Keratinocyte (primary cell): ENCODE measurements around the gene SLC51A. TPM values are rescaled to one million over a fixed set of nuclear protein-coding genes. Genes with fewer than 3 reads are reported as not detected.

ENCODE experiments used
- DNase-seq: peaks from one replicate; pipeline ENCODE4 v3.0.0-alpha.2; 2011; ENCODE audit warnings: low read depth, missing footprints, low spot score
- FAIRE-seq: peaks from 2 replicates; lab custom pipeline; 2011; peaks lifted over from hg19 to GRCh38; lab: Jason Lieb, UNC
- H2AFZ ChIP-seq: 2 replicates; pipeline ENCODE4 v1.6.0; 2012; ENCODE audit warnings: low read length, control low read depth, inconsistent platforms; ENCODE audit not compliant: control insufficient read depth
- H3K27ac ChIP-seq: 2 replicates; pipeline ENCODE4 v1.5.1; 2011; ENCODE audit warnings: low read length; ENCODE audit not compliant: control insufficient read depth, insufficient read depth
- H3K27me3 ChIP-seq: 3 replicates; pipeline ENCODE4 v1.6.0; 2011; ENCODE audit warnings: low read length; ENCODE audit not compliant: control insufficient read depth, insufficient read depth; ENCODE audit errors: extremely low read depth
- H3K36me3 ChIP-seq, 2 experiments: 2 replicates in 1 of 2; 3 replicates in 1 of 2; pipeline ENCODE4 v1.5.1; 2011; ENCODE audit warnings: low read length in 2 of 2, mild to moderate bottlenecking in 1 of 2; ENCODE audit not compliant: control insufficient read depth in 2 of 2, insufficient read depth in 2 of 2; ENCODE audit errors: extremely low read depth in 1 of 2
- H3K4me1 ChIP-seq: 3 replicates; pipeline ENCODE4 v1.5.1; 2011; ENCODE audit warnings: low read length; ENCODE audit not compliant: control insufficient read depth, insufficient read depth; ENCODE audit errors: extremely low read depth
- H3K4me2 ChIP-seq: 3 replicates; pipeline ENCODE4 v1.6.0; 2011; ENCODE audit warnings: low read depth, low read length; ENCODE audit not compliant: control insufficient read depth, insufficient read depth; ENCODE audit errors: extremely low read depth
- H3K4me3 ChIP-seq, 3 experiments: fragments of 200-600 bp in 1 of 3; sonication (generic) in 1 of 3; 2 replicates in 2 of 3; 3 replicates in 1 of 3; pipeline ENCODE4 v1.5.1; 2011 to 2016; ENCODE audit warnings: low read length in 3 of 3, mild to moderate bottlenecking in 3 of 3, control low read depth in 2 of 3, inconsistent platforms in 1 of 3, low read depth in 1 of 3, mixed read lengths in 1 of 3, mixed run types in 1 of 3, moderate library complexity in 1 of 3; ENCODE audit not compliant: control insufficient read depth in 2 of 3, insufficient read depth in 2 of 3; ENCODE audit errors: extremely low read depth in 1 of 3
- H3K79me2 ChIP-seq: 2 replicates; pipeline ENCODE4 v1.6.0; 2012; ENCODE audit warnings: low read length; ENCODE audit not compliant: control insufficient read depth, insufficient read depth
- H3K9ac ChIP-seq: 3 replicates; pipeline ENCODE4 v1.6.0; 2011; ENCODE audit warnings: low read length; ENCODE audit not compliant: control insufficient read depth, insufficient read depth; ENCODE audit errors: extremely low read depth
- H3K9me1 ChIP-seq: 3 replicates; pipeline ENCODE4 v1.6.0; 2011; ENCODE audit warnings: low read length; ENCODE audit not compliant: control insufficient read depth, insufficient read depth; ENCODE audit errors: extremely low read depth
- H3K9me3 ChIP-seq: 2 replicates; pipeline ENCODE4 v1.5.1; 2012; ENCODE audit warnings: low read depth, low read length; ENCODE audit not compliant: control insufficient read depth
- H4K20me1 ChIP-seq: 3 replicates; pipeline ENCODE4 v1.6.0; 2011; ENCODE audit warnings: low read length; ENCODE audit not compliant: control insufficient read depth, insufficient read depth; ENCODE audit errors: extremely low read depth
- CTCF ChIP-seq, 3 experiments: IDR thresholded peaks in 1 of 3; conservative IDR thresholded peaks in 1 of 3; optimal IDR thresholded peaks in 1 of 3; 2 replicates in 2 of 3; 3 replicates in 1 of 3; pipeline versions ENCODE3 to v1.5.1; 2011; ENCODE audit warnings: low read length in 3 of 3, mild to moderate bottlenecking in 3 of 3, moderate library complexity in 2 of 3, control low read depth in 1 of 3, inconsistent platforms in 1 of 3; ENCODE audit not compliant: insufficient read depth in 2 of 3; ENCODE audit errors: extremely low read depth in 1 of 3
- EZH2 ChIP-seq: IDR thresholded peaks from one replicate; pipeline ENCODE4 v1.6.1; 2012; ENCODE audit warnings: inconsistent platforms, mild to moderate bottlenecking, low read length, moderate library complexity
- dilution Hi-C: fragments of 300-500 bp; cut with MboI; formaldehyde crosslinking; loops from one replicate; pipeline ENCODE4 v1.7.0; 2020; ENCODE audit warnings: low sequenced_read_pairs; ENCODE audit not compliant: extremely low pct_ligation_motif_present
- polyA plus RNA-seq, 5 experiments: library from polyadenylated mRNA; depleted of rRNA in 3 of 5; stranded (reverse) in 3 of 5; stranded (forward) in 1 of 5; unstranded in 1 of 5; fragments of >200 nt; gene quantifications; 1 replicate in 1 of 5; 2 replicates in 3 of 5; 3 replicates in 1 of 5; pipeline versions ENCODE4 v1.2.1 to v1.2.3, GENCODE V29; 2011 to 2012; ENCODE audit warnings: missing spikeins in 2 of 5, low read depth in 1 of 5, low replicate concordance in 1 of 5

The SLC51A gene
- polyA plus RNA-seq, 1 donor (not counting 4 experiments of a cell fraction or from before 2014, with no cell fraction given): not detected

- peak overlapping the region; percentile 6 for H3K27ac ChIP-seq
These were observed 3.0 kb downstream of the SLC51A start for GRCh38 chr3:196219194-196219969.

GRCh38 chr3:196219970-196220311 is 3.6 kb downstream of the SLC51A start:
- Histone ChIP-seq H3K4me1 (peaks cover 6% of the 10 kb centered on the region), H3K9me1 (no peaks in the 10 kb centered on the region), H3K4me3 (no peak overlapping the region), H2AFZ (peak overlapping the region; percentile 58), H3K27me3 (peaks cover 18% of the 10 kb centered on the region), H4K20me1 (no peaks in the 10 kb centered on the region), H3K36me3 (no peaks in the 10 kb centered on the region), H3K4me2 (peak overlapping the region; percentile 70), H3K9ac (no peak overlapping the region), H3K27ac (no peak overlapping the region), H3K9me3 (no peaks in the 10 kb centered on the region), H3K79me2 (no peaks in the 10 kb centered on the region)
- FAIRE-seq (no peak), DNase-seq (no peak)
- dilution Hi-C loops: no loop called here
- no peak for TF ChIP-seq EZH2
- TF ChIP-seq CTCF (optimal IDR thresholded peaks at IDR 0.05 in 1 of 3, IDR thresholded peaks at IDR 0.05 in 1 of 3, conservative IDR thresholded peaks at IDR 0.05 in 1 of 3; ENCODE audit: extremely low read depth in 1 of 3, insufficient read depth in 2 of 3, low read length in 3 of 3): no peak

More at GRCh38 chr3:196219194-196219969, 3.0 kb downstream of the SLC51A start:
- Histone ChIP-seq H3K27me3 (peaks cover 22% of the 10 kb centered on the region), H3K36me3 (no peaks in the 10 kb centered on the region), H3K4me2 (peak overlapping the region; percentile 70), H2AFZ (peak overlapping the region; percentile 58), H3K4me1 (peaks cover 6% of the 10 kb centered on the region), H4K20me1 (no peaks in the 10 kb centered on the region), H3K4me3 (peak overlapping the region in 2 of 3 experiments; percentile 15 to 36), H3K9ac (no peak overlapping the region), H3K79me2 (no peaks in the 10 kb centered on the region), H3K9me3 (no peaks in the 10 kb centered on the region), H3K9me1 (no peaks in the 10 kb centered on the region)
- FAIRE-seq (peak; percentile 44), DNase-seq (peak; percentile 26)
- no peak for TF ChIP-seq EZH2
- TF ChIP-seq CTCF (optimal IDR thresholded peaks at IDR 0.05 in 1 of 3, IDR thresholded peaks at IDR 0.05 in 1 of 3, conservative IDR thresholded peaks at IDR 0.05 in 1 of 3; ENCODE audit: extremely low read depth in 1 of 3, insufficient read depth in 2 of 3, low read length in 3 of 3): peak in 1 of 3 experiments; percentile 20
- dilution Hi-C loops: no loop called here
